ENCODE measurements around the gene LHPP.
A peak's percentile ranks its signal among the peaks of the same experiment; 100 is the strongest.

The LHPP gene

DNA sequence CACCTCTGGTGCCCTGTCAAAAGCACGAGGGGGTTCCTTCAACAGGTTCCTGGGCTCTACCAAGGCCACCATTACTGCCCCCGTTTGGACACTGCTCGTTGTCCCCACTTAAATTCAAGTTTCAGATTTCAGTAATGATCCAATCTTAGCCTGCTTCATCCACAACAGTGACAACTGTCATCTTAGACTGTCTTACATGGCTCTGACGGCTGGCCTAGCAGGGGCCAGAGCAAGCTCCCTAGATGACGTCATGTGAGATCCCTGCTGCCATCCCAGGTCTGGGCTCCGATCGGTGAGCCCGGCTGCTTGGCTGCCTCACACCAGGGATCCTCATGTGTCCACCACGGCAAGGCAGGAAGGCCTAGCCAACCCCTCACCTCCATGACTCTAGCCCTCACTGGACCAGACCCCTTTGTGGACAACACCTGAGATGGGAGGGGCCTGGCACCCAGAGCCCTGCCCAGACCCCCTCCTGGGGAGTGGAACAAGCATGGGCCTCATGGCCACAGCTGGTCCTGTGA, 200.1 kb downstream of the LHPP start:
- peaks cover 10% of the 10 kb centered on the region for H3K4me1 Mint-ChIP-seq
- no peaks in the 10 kb centered on the region for H3K27me3 Mint-ChIP-seq (ENCODE audit: low read depth)
- H3K36me3 Mint-ChIP-seq (ENCODE audit: low read depth), result peaks cover 7% of the 10 kb centered on the region
- peak overlapping the region in 1 of 3 experiments; percentile 17 for H3K27ac Mint-ChIP-seq
- H3K4me3 Mint-ChIP-seq, result no peak overlapping the region
- TF ChIP-seq, protein P1, sequence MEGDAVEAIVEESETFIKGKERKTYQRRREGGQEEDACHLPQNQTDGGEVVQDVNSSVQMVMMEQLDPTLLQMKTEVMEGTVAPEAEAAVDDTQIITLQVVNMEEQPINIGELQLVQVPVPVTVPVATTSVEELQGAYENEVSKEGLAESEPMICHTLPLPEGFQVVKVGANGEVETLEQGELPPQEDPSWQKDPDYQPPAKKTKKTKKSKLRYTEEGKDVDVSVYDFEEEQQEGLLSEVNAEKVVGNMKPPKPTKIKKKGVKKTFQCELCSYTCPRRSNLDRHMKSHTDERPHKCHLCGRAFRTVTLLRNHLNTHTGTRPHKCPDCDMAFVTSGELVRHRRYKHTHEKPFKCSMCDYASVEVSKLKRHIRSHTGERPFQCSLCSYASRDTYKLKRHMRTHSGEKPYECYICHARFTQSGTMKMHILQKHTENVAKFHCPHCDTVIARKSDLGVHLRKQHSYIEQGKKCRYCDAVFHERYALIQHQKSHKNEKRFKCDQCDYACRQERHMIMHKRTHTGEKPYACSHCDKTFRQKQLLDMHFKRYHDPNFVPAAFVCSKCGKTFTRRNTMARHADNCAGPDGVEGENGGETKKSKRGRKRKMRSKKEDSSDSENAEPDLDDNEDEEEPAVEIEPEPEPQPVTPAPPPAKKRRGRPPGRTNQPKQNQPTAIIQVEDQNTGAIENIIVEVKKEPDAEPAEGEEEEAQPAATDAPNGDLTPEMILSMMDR (IDR thresholded peaks at IDR 0.05; ENCODE audit: unreplicated experiment in 3 of 3), result no peak
- no peaks in the 10 kb centered on the region for H3K9me3 Mint-ChIP-seq

- Mint-ChIP-seq H3K36me3 (ENCODE audit: low read depth) (peaks cover 11% of the 10 kb centered on the region), H3K9me3 (no peaks in the 10 kb centered on the region), H3K27ac (no peak overlapping the region), H3K4me3 (no peak overlapping the region), H3K4me1 (peaks cover 21% of the 10 kb centered on the region), H3K27me3 (ENCODE audit: low read depth) (no peaks in the 10 kb centered on the region)
- TF ChIP-seq, protein P1 (IDR thresholded peaks at IDR 0.05; ENCODE audit: unreplicated experiment in 3 of 3), result no peak
Measured at GRCh38 chr10:124663228-124663627, 201.6 kb downstream of the LHPP start.
